Omental fat pad (tissue), 4 donors: ENCODE results near the gene BIRC2. TPM values are rescaled to one million over a fixed set of nuclear protein-coding genes. Genes with fewer than 3 reads are reported as not detected.
A peak's percentile ranks its signal among the peaks of the same experiment; 100 is the strongest.

Experiments used
- ATAC-seq: fragments of 150-250 bp; one replicate; pipeline ENCODE4 v1.9.1; 2016; ENCODE audit warnings: mild to moderate bottlenecking, moderate library complexity; ENCODE audit not compliant: low FRiP score
- DNase-seq: peaks from one replicate; pipeline ENCODE4 v3.0.0-alpha.2; 2019; ENCODE audit warnings: low spot score
- total RNA-seq, 4 donors: library from RNA; depleted of rRNA; stranded (reverse); fragments of >200 nt; gene quantifications; one replicate each; pipeline ENCODE4 v1.1.0, GENCODE V29; 2016
- TF ChIP-seq, protein P1 (sequence below), 3 donors: fragments of 450-650 bp; IDR thresholded peaks; one replicate each; pipeline ENCODE4 v1.5.1; 2016 to 2017; ENCODE audit warnings: antibody characterized with exemption in 3 of 3, mild to moderate bottlenecking in 3 of 3, moderate library complexity in 2 of 3

The BIRC2 gene
- total RNA-seq, 4 donors from 2014 or later: 39.4 to 56.0 (median 53.4) TPM

DNA sequence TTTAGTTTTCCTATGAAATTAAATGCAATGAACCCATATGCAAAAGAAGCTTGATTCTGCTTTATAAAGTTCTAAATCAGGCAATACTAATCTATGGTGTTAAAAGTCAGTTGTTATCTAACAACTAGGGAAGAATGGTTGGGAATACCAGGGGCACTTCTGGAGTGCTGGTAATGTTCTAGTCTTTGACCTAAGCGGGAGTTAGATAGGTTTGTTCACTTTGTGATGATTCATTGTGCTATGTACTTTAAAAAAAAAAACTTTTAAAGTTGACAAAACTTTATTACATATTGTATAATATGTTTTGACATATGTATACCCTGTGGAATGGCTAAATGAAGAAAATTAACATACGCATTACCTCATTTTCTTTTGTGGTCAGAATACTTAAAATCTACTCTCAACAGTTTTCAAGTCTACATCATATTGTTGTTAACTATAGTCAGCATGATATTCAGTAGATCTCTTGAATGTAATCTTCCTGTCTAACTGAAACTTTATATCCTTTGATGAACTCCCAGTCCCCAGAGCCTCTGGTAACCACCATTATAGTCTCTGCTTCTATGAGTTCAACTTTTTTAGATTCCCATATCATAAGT is 39.2 kb downstream of the BIRC2 start:
- ATAC-seq: no peak
- TF ChIP-seq, protein P1, sequence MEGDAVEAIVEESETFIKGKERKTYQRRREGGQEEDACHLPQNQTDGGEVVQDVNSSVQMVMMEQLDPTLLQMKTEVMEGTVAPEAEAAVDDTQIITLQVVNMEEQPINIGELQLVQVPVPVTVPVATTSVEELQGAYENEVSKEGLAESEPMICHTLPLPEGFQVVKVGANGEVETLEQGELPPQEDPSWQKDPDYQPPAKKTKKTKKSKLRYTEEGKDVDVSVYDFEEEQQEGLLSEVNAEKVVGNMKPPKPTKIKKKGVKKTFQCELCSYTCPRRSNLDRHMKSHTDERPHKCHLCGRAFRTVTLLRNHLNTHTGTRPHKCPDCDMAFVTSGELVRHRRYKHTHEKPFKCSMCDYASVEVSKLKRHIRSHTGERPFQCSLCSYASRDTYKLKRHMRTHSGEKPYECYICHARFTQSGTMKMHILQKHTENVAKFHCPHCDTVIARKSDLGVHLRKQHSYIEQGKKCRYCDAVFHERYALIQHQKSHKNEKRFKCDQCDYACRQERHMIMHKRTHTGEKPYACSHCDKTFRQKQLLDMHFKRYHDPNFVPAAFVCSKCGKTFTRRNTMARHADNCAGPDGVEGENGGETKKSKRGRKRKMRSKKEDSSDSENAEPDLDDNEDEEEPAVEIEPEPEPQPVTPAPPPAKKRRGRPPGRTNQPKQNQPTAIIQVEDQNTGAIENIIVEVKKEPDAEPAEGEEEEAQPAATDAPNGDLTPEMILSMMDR (IDR thresholded peaks at IDR 0.05): no peak

GRCh38 chr11:102387043-102387781 is 40.2 kb downstream of the BIRC2 start:
- DNase-seq: no peak
- TF ChIP-seq, protein P1 (IDR thresholded peaks at IDR 0.05): no peak
- no peak for ATAC-seq

More for the DNA sequence above, 39.2 kb downstream of the BIRC2 start:
- no peak for DNase-seq

- DNase-seq (no peak), ATAC-seq (no peak)
- TF ChIP-seq, protein P1 (IDR thresholded peaks at IDR 0.05): no peak
These were observed 42.2 kb downstream of the BIRC2 start for GRCh38 chr11:102389253-102389652.

DNA sequence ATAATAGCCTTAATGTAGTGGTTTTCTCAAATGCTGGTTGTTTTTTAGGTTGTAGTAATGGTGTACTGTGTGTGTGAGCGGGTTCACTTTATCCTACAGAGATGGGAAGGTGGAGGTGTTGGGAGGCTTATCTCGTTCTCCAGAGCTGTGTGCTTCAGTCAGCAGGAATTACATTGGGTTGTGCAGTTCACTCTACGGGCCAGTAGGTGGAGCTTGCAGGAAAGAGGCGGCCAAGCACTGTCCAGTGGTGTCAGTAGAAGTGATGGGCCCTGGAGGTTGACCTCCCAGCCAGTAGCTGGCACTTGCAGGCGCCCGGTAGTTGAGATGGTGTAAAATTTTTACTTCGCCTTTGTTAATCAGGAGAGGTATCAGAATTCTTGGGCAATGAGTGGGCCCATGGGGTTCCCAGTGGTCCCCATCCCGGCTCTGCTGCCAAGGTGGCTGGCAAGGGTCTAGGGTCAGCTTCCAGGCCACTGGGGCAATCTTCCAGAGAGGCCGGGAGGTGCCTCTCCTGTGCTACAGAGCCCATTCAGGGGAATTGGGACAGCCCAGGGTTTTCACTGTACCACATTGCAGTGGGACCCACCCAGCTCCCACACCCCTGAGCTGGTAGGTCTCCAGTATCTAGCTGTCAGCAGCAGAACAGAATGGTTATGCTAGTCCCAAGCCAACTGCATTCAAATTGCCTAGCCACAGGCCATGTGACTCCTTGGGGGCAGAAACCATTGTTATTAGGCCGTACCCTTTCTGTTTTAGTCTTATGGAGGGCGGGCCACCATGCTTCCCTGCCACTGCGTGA is 43.9 kb downstream of the BIRC2 start:
- TF ChIP-seq, protein P1 (IDR thresholded peaks at IDR 0.05): peak in 1 of 3 donors; percentile 58
- ATAC-seq: peak; percentile 94
- DNase-seq: peak; percentile 48

GRCh38 chr11:102391549-102392237 is 44.7 kb downstream of the BIRC2 start:
- ATAC-seq: no peak
- DNase-seq: no peak
- TF ChIP-seq, protein P1 (IDR thresholded peaks at IDR 0.05): no peak

- TF ChIP-seq, protein P1 (IDR thresholded peaks at IDR 0.05): no peak
- ATAC-seq (no peak), DNase-seq (no peak)
These were observed 46.3 kb downstream of the BIRC2 start for GRCh38 chr11:102393272-102393730.
